SK-N-SH treated with all-trans-retinoic acid at 6 μM for 48 hours (cell line): ENCODE results near the gene METTL13.
A peak's percentile ranks its signal among the peaks of the same experiment; 100 is the strongest.

ENCODE experiments used
- ATAC-seq: fragments of 200-7000 bp; cut with Tn5 transposase; 3 replicates; pipeline ENCODE4 v1.9.1; 2020; ENCODE audit warnings: mild to moderate bottlenecking, moderate library complexity
- ARNTL ChIP-seq: fragments of 450-650 bp; formaldehyde crosslinking; IDR thresholded peaks from 2 replicates; pipeline ENCODE4 v1.5.0; 2020; ENCODE audit warnings: low read depth, mild to moderate bottlenecking, moderate library complexity, borderline replicate concordance
- BACH2 ChIP-seq: fragments of 250-450 bp; sonication (Bioruptor Pico); IDR thresholded peaks from 2 replicates; pipeline ENCODE4 v1.9.0; 2021; ENCODE audit warnings: mild to moderate bottlenecking, borderline replicate concordance
- CSDC2 ChIP-seq: fragments of 250-450 bp; sonication (Bioruptor Pico); IDR thresholded peaks from 2 replicates; pipeline ENCODE4 v1.5.0; 2020; ENCODE audit warnings: mild to moderate bottlenecking, moderate library complexity
- ESRRG ChIP-seq: fragments of 250-450 bp; sonication (Bioruptor Pico); IDR thresholded peaks from 2 replicates; pipeline ENCODE4 v1.6.1; 2021; ENCODE audit warnings: mild to moderate bottlenecking
- GLIS3 ChIP-seq: fragments of 250-450 bp; sonication (Bioruptor Pico); IDR thresholded peaks from 2 replicates; pipeline ENCODE4 v1.5.0; 2020; ENCODE audit warnings: mild to moderate bottlenecking, moderate library complexity
- ISL1 ChIP-seq: fragments of 250-450 bp; sonication (Bioruptor Pico); IDR thresholded peaks from 2 replicates; pipeline ENCODE4 v2.1.2; 2022; ENCODE audit warnings: mild to moderate bottlenecking, moderate library complexity
- OSR1 ChIP-seq: fragments of 250-450 bp; sonication (Bioruptor Pico); IDR thresholded peaks from 2 replicates; pipeline ENCODE4 v1.8.0; 2022; ENCODE audit warnings: moderate library complexity, mild to moderate bottlenecking, inconsistent platforms
- PPARA ChIP-seq: fragments of 250-450 bp; sonication (Bioruptor Pico); IDR thresholded peaks from 2 replicates; pipeline ENCODE4 v1.5.0; 2020; ENCODE audit warnings: mild to moderate bottlenecking, borderline replicate concordance
- RARB ChIP-seq: fragments of 250-450 bp; sonication (Bioruptor Pico); IDR thresholded peaks from 2 replicates; pipeline ENCODE4 v1.8.0; 2021; ENCODE audit warnings: mild to moderate bottlenecking, moderate library complexity
- SNAI2 ChIP-seq: fragments of 250-450 bp; sonication (Bioruptor Pico); IDR thresholded peaks from 2 replicates; pipeline ENCODE4 v1.5.0; 2020; ENCODE audit warnings: mild to moderate bottlenecking, moderate library complexity
- TCF4 ChIP-seq: fragments of 250-450 bp; sonication (Bioruptor Pico); IDR thresholded peaks from 2 replicates; pipeline ENCODE4 v1.8.0; 2021; ENCODE audit warnings: mild to moderate bottlenecking, moderate library complexity, borderline replicate concordance
- TOX ChIP-seq: fragments of 250-450 bp; sonication (Bioruptor Pico); IDR thresholded peaks from 2 replicates; pipeline ENCODE4 v1.8.0; 2021; ENCODE audit warnings: mild to moderate bottlenecking, moderate library complexity, borderline replicate concordance
- ZC3H10 ChIP-seq: fragments of 250-450 bp; sonication (Bioruptor Pico); IDR thresholded peaks from 2 replicates; pipeline ENCODE4 v1.5.1; 2021; ENCODE audit warnings: mild to moderate bottlenecking, moderate library complexity
- ZFP3 ChIP-seq: fragments of 250-450 bp; sonication (Bioruptor Pico); IDR thresholded peaks from 2 replicates; pipeline ENCODE4 v1.5.0; 2020; ENCODE audit warnings: mild to moderate bottlenecking, moderate library complexity
- ZFP30 ChIP-seq: fragments of 450-650 bp; formaldehyde crosslinking; IDR thresholded peaks from 2 replicates; pipeline ENCODE4 v1.5.0; 2022; ENCODE audit warnings: mild to moderate bottlenecking, moderate library complexity
- ZNF565 ChIP-seq: fragments of 450-650 bp; formaldehyde crosslinking; conservative IDR thresholded peaks from 2 replicates; pipeline ENCODE4 v1.5.0; 2020; ENCODE audit warnings: low read depth, mild to moderate bottlenecking, moderate library complexity
- ZNF70 ChIP-seq: fragments of 450-650 bp; formaldehyde crosslinking; IDR thresholded peaks from 2 replicates; pipeline ENCODE4 v1.5.0; 2020; ENCODE audit warnings: mild to moderate bottlenecking, moderate library complexity
- ZNF8 ChIP-seq: fragments of 450-650 bp; formaldehyde crosslinking; IDR thresholded peaks from 2 replicates; pipeline ENCODE4 v1.5.0; 2020; ENCODE audit warnings: mild to moderate bottlenecking, moderate library complexity
- TF ChIP-seq, protein P1 (sequence below): fragments of 250-450 bp; sonication (Bioruptor Pico); IDR thresholded peaks from 2 replicates; pipeline ENCODE4 v1.8.0; 2021; ENCODE audit warnings: low read depth, mild to moderate bottlenecking, moderate library complexity, borderline replicate concordance
- TF ChIP-seq, protein P2 (sequence below): fragments of 250-450 bp; sonication (Bioruptor Pico); IDR thresholded peaks from 2 replicates; pipeline ENCODE4 v1.5.1; 2020; ENCODE audit warnings: low read depth, mild to moderate bottlenecking, moderate library complexity
- TF ChIP-seq, protein P3 (sequence below): fragments of 250-450 bp; sonication (Bioruptor Pico); IDR thresholded peaks from 2 replicates; pipeline ENCODE4 v1.5.0; 2020; ENCODE audit warnings: mild to moderate bottlenecking, moderate library complexity

METTL13 gene

GRCh38 chr1:171769171-171769570 lies 12.3 kb upstream of the METTL13 start:
- no peak for ATAC-seq
- no peak for TF ChIP-seq ARNTL (CRISPR knock-in tag)
- no peak for TF ChIP-seq CSDC2 (CRISPR knock-in tag)
- no peak for TF ChIP-seq TCF4 (CRISPR knock-in tag)
- no peak for TF ChIP-seq TOX
- TF ChIP-seq RARB (CRISPR knock-in tag) = no peak
- TF ChIP-seq ZFP3 (CRISPR knock-in tag) = no peak
- no peak for TF ChIP-seq BACH2
- no peak for TF ChIP-seq ZNF8
- no peak for TF ChIP-seq PPARA (CRISPR knock-in tag)
- TF ChIP-seq, protein P1, sequence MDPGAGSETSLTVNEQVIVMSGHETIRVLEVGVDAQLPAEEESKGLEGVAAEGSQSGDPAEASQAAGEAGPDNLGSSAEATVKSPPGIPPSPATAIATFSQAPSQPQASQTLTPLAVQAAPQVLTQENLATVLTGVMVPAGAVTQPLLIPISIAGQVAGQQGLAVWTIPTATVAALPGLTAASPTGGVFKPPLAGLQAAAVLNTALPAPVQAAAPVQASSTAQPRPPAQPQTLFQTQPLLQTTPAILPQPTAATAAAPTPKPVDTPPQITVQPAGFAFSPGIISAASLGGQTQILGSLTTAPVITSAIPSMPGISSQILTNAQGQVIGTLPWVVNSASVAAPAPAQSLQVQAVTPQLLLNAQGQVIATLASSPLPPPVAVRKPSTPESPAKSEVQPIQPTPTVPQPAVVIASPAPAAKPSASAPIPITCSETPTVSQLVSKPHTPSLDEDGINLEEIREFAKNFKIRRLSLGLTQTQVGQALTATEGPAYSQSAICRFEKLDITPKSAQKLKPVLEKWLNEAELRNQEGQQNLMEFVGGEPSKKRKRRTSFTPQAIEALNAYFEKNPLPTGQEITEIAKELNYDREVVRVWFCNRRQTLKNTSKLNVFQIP = no peak

DNA sequence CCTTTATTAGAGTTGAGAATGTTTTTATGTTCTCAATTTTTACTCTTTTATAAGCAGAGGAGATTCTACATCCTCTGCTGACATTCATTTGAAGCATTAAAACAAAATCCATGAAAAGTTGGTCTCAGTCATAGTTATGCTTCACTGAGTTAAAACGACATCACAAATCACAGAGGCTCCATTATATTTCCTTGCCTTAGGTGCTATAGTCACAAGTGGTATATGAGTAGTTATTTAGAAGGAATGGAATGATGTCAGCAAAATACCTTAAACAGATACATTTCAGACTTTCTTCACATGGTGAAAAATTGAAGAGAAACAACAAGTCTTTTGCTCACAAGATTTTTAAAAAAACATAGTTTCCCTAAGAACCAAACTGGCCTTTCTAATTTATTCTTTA lies 11.7 kb upstream of the METTL13 start:
- ATAC-seq = no peak
- no peak for TF ChIP-seq ZNF8

GRCh38 chr1:171772312-171772711 lies 9.1 kb upstream of the METTL13 start:
- ATAC-seq = no peak
- TF ChIP-seq TCF4 (CRISPR knock-in tag) (no peak), SNAI2 (no peak), ZNF70 (CRISPR knock-in tag) (no peak), ZC3H10 (CRISPR knock-in tag) (no peak), ZFP3 (CRISPR knock-in tag) (no peak), ZNF8 (no peak), OSR1 (CRISPR knock-in tag) (no peak), GLIS3 (no peak), CSDC2 (CRISPR knock-in tag) (no peak), TOX (no peak), ARNTL (CRISPR knock-in tag) (no peak), BACH2 (no peak), ZNF565 (no peak), PPARA (CRISPR knock-in tag) (no peak), ESRRG (no peak), ISL1 (CRISPR knock-in tag) (no peak), ZFP30 (no peak)
- TF ChIP-seq, protein P2, sequence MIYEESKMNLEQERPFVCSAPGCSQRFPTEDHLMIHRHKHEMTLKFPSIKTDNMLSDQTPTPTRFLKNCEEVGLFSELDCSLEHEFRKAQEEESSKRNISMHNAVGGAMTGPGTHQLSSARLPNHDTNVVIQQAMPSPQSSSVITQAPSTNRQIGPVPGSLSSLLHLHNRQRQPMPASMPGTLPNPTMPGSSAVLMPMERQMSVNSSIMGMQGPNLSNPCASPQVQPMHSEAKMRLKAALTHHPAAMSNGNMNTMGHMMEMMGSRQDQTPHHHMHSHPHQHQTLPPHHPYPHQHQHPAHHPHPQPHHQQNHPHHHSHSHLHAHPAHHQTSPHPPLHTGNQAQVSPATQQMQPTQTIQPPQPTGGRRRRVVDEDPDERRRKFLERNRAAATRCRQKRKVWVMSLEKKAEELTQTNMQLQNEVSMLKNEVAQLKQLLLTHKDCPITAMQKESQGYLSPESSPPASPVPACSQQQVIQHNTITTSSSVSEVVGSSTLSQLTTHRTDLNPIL (CRISPR knock-in tag) = no peak
- TF ChIP-seq, all 23 proteins: peak for 0

- ATAC-seq = peak; percentile 0; the same call in 2 of the 3 replicates
- TF ChIP-seq RARB (CRISPR knock-in tag) = 0 out of 2 replicates have a peak, but pooled peaks have one; percentile 52
- TF ChIP-seq, protein P3, sequence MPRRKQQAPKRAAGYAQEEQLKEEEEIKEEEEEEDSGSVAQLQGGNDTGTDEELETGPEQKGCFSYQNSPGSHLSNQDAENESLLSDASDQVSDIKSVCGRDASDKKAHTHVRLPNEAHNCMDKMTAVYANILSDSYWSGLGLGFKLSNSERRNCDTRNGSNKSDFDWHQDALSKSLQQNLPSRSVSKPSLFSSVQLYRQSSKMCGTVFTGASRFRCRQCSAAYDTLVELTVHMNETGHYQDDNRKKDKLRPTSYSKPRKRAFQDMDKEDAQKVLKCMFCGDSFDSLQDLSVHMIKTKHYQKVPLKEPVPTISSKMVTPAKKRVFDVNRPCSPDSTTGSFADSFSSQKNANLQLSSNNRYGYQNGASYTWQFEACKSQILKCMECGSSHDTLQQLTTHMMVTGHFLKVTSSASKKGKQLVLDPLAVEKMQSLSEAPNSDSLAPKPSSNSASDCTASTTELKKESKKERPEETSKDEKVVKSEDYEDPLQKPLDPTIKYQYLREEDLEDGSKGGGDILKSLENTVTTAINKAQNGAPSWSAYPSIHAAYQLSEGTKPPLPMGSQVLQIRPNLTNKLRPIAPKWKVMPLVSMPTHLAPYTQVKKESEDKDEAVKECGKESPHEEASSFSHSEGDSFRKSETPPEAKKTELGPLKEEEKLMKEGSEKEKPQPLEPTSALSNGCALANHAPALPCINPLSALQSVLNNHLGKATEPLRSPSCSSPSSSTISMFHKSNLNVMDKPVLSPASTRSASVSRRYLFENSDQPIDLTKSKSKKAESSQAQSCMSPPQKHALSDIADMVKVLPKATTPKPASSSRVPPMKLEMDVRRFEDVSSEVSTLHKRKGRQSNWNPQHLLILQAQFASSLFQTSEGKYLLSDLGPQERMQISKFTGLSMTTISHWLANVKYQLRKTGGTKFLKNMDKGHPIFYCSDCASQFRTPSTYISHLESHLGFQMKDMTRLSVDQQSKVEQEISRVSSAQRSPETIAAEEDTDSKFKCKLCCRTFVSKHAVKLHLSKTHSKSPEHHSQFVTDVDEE (CRISPR knock-in tag) = no peak
Measured at GRCh38 chr1:171780583-171781175, 781 bp upstream of the METTL13 start.

- no peak for ATAC-seq
- TF ChIP-seq CSDC2 (CRISPR knock-in tag) = no peak
- no peak for TF ChIP-seq ZNF8
- no peak for TF ChIP-seq ZFP30
- TF ChIP-seq, protein P1 = no peak
- TF ChIP-seq, protein P3 (CRISPR knock-in tag) = no peak
- no peak for TF ChIP-seq OSR1 (CRISPR knock-in tag)
- TF ChIP-seq ZNF565 = no peak
- no peak for TF ChIP-seq ZNF70 (CRISPR knock-in tag)
- no peak for TF ChIP-seq SNAI2
- no peak for TF ChIP-seq ISL1 (CRISPR knock-in tag)
- TF ChIP-seq ESRRG = no peak
- no peak for TF ChIP-seq ZFP3 (CRISPR knock-in tag)
- no peak for TF ChIP-seq GLIS3
- TF ChIP-seq TCF4 (CRISPR knock-in tag) = no peak
Measured at GRCh38 chr1:171783816-171784530, 2.5 kb downstream of the METTL13 start.
